KOPT-K1 (cell line): ENCODE measurements around the gene BRAT1.

ENCODE experiments used
- H3K27ac ChIP-seq: fragments of 200-600 bp; sonication (generic); 2 replicates; pipeline ENCODE4 v1.5.1; 2016; ENCODE audit warnings: antibody characterized with exemption, mild to moderate bottlenecking, low read depth, low read length; ENCODE audit not compliant: poor library complexity, severe bottlenecking
- H3K36me3 ChIP-seq: fragments of 200-600 bp; sonication (generic); 2 replicates; pipeline ENCODE4 v1.5.1; 2017; ENCODE audit warnings: antibody characterized with exemption, mild to moderate bottlenecking, low read length, moderate library complexity; ENCODE audit not compliant: insufficient read depth
- H3K9me3 ChIP-seq: fragments of 200-600 bp; sonication (generic); 2 replicates; pipeline ENCODE4 v1.5.1; 2017; ENCODE audit warnings: antibody characterized with exemption, low read length, mild to moderate bottlenecking; ENCODE audit not compliant: insufficient read depth, poor library complexity, severe bottlenecking

BRAT1 gene

DNA sequence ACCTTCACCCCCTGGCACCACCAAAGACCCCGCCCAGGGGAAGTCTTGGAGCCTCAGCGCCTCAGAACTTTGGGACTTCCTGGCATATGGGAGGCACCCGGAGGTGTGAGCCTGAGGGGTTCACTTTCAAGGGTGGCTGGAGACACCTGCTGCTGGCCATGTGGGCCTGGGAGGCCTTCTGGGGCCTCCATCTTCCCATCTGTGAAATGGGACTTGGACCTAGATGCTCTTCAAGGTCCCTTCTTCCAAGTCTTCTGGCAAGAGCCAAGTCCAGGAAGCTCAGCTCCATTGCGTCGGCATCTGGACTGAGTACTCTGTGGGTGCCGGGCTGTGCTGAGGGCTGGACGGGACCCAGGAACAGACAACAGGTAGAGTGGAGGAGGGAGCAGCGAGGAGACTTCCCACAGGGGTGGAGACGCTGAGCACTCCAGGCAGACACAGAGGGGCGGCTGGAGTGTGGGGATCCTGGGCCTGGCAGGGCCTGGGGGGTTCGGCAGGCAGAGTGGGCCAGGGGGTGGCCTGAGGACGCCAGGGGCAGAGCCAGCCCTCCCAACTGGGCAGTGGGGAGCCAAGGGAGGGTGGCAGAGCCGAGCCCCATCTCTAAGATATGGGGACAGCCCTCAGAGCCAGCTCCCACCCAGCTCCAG, 45.1 kb downstream of the BRAT1 start:
- Histone ChIP-seq H3K36me3 (no peaks in the 10 kb centered on the region), H3K9me3 (no peaks in the 10 kb centered on the region), H3K27ac (no peak overlapping the region)

DNA sequence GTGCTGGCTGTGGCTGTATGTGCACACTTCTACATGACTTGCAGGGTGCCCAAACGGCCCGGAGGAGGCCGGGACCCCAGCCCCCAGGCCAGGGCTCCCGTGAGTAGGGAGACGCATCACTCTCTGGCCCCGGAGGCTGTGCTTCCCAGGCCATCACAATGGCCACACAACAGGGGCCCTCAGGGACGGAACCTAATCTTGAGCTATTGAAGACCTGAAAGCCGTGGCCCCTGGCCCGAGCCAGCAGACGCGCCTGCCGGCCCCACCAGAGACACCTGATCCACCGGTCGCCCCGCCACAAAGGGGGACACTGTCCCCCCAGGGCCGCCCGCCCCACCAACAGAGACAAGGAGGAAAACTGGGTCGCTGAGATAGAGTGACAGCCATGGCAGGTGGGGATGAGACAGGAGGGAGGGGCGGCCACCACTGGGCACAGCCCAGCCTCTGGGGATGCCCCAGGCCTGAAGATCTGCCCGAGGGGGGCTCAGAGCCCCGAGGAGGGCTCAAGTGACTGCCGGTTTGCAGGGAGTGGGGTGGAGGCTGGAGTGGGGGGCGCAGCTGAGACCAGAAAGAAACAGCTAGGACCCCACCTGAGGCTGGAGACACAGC, 45.9 kb downstream of the BRAT1 start:
- no peaks in the 10 kb centered on the region for H3K9me3 ChIP-seq
- H3K36me3 ChIP-seq: no peaks in the 10 kb centered on the region
- H3K27ac ChIP-seq: peak overlapping the region; percentile 5

DNA sequence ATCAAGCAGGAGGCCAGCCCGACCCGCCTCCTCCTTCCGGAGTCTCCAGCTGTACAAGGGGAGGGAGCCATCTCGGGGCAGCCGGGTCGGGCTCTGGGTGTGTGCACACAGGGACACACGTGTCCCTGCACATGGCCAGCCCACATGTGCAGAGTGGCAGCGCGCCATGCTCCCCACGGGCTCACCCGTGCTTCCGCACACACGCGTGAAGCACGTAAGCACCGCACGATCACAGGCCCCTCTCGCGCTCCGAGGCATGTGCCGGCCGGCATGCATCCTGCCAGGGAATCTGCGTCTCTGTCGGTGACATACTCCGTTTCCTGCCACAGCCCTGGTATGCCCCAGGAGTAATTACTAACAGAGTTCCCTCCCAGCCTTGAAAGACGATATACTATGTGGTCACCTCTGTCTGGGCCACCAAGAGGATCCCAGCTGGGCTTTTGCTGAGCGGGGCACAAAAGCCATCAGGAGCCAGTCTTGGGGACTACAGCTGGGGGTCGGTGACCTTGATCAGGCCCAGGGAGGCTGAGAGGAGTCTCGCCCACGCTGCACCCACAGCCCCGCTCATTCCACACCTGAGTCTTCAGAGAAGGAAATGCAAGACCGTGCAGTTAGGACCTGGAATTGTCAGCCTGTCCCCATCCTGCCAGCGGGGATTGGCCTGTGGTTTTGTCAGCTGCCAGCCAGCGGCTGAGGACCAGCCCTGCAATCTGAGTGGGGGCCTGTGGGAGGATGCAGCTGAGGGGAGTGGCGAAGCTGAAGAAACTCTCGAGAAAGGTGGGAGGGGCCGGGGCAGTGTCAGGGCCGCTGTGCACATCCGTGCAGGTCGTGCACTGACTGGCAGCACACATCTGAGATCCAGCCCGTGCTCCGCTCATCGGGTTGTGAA, 46.8 kb downstream of the BRAT1 start:
- H3K9me3 ChIP-seq: no peaks in the 10 kb centered on the region
- peak overlapping the region; percentile 5 for H3K27ac ChIP-seq
- H3K36me3 ChIP-seq: no peaks in the 10 kb centered on the region

DNA sequence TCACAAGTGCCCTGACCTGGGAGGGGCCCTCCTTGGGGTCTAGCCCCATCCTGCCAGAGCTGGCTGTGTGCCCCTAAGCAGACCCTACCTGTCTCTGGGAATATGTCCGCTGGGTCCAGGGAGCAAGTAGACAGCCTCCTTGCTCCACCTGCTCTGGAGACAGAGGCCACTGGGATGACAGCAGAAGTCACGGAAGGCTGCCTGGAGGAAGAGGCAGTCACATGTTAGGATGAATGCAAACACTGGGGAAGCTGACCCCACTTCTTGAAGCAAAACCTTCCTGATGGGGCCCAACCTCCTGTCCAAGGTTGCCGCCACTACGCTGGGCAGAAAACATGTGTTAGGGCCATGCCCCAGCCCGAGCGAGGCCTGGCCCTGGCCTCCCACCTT, 47.4 kb downstream of the BRAT1 start:
- Histone ChIP-seq H3K9me3 (no peaks in the 10 kb centered on the region), H3K27ac (no peak overlapping the region), H3K36me3 (no peaks in the 10 kb centered on the region)

DNA sequence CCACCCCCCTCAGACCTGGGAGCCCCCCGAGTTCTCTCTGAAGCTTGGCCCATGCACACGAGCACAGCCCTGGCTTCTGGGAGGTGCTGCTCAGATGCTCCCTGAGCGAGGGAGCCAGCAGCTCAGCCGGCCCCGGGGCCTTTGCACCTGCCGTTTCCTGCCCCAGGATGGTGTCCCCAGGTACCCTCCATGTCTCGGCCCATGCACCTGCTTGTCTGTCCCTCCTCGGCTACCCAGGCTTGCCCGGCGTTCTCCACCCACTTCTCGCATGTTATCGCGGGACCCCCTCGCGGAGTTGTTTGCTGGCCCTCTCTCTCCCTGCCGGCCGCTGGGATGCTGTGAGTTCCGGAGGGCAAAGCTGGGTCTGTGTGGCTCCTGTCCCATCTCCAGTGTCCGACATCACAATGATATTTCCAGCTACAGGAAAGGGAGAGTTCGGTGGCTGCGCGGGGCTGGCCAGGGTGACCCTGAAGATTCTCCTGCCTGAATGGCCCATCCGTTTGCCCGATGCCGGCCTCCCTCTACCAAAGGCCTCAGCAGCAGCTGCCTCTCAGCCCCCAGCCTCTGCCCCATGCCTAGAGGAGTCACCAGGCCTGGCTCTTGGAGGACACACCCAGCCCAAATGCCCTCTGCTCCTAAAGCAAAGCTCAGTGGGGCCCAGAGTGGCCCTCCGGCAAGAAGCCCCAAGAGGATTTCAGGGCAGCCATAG, 48.0 kb downstream of the BRAT1 start:
- Histone ChIP-seq H3K9me3 (no peaks in the 10 kb centered on the region), H3K27ac (no peak overlapping the region), H3K36me3 (no peaks in the 10 kb centered on the region)

DNA sequence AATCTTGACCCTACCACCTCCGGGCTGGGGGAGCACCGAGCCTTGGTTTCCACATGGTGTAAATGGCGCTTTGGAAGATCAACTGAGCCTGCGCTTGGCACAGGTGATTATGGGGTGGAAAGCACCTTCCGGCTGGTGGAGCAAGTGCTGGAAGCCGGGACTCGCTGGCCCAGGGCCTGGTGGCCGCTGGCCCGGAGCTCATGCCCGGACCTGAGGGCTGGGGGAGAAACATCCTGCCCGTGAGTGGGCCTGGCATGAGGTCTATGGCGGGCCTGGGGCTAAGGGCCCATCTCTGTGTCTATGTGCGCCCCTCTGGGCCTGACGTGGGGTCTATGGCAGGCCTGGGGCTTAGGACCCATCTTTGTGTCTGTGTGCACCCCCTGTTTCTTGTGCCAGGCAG, 49.9 kb downstream of the BRAT1 start:
- Histone ChIP-seq H3K27ac (no peak overlapping the region), H3K9me3 (no peaks in the 10 kb centered on the region), H3K36me3 (no peaks in the 10 kb centered on the region)

DNA sequence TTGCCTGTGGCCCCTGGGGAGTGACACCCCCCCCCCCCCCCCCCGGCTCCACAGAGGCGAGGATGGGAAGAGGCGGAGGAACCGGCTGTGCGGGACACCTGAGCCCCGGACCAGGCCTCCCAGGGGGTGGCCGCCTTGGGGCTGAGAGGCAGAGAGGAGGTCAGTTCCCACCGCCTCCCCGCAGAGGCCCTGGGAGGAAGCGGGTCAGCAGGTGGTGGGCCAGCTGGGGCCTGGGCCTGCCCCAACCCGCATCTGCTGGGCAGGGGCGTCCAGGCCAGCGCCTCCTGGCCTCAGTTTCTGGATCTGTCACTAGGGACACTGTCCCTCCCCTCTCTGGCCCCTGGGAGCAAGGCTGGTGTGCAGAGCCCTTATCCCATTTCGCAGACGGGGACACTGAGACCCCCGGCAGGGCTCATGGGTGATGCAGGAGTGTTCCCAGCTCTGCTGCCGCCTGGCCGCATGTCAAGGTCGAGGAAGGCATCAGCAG, 50.4 kb downstream of the BRAT1 start:
- H3K9me3 ChIP-seq: no peaks in the 10 kb centered on the region
- no peaks in the 10 kb centered on the region for H3K36me3 ChIP-seq
- H3K27ac ChIP-seq: no peak overlapping the region

DNA sequence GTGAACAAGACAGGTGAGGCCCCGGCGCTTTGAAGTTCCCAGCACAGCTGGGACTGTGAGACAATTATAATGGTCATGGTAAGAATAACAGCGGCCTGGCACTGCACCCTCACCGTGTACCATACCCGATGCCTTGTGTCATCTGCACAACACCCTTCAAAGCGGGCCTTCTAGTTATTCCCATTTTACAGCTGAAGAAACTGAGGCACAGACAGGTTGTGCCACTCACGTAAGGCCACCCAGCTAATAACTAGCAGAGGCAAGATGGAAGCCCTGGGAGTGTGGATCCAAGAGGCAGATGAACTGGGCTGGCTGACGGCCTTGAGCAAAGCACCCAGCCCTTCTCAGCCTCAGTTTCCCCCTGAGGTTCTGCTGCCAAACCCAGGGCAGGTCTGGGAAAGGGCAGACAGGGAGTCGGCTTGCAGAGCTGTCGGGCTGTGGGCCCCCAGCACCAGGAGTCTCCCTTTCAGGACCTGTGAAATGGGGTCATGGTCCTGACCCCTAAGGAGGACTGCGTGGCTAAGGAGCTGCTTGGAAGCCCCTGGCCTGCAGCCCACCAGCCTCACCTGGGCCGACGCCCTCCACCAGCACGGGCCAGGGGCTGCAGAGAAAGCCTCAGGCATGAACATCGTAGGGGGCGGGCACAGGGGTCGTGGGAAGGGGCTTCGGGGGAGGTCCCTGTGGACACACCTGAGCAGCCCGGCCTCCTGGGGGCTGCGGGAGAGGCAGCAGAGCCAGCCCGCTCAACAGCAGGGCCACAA, 51.0 kb downstream of the BRAT1 start:
- Histone ChIP-seq H3K27ac (peak overlapping the region; percentile 15), H3K36me3 (no peaks in the 10 kb centered on the region), H3K9me3 (no peaks in the 10 kb centered on the region)

DNA sequence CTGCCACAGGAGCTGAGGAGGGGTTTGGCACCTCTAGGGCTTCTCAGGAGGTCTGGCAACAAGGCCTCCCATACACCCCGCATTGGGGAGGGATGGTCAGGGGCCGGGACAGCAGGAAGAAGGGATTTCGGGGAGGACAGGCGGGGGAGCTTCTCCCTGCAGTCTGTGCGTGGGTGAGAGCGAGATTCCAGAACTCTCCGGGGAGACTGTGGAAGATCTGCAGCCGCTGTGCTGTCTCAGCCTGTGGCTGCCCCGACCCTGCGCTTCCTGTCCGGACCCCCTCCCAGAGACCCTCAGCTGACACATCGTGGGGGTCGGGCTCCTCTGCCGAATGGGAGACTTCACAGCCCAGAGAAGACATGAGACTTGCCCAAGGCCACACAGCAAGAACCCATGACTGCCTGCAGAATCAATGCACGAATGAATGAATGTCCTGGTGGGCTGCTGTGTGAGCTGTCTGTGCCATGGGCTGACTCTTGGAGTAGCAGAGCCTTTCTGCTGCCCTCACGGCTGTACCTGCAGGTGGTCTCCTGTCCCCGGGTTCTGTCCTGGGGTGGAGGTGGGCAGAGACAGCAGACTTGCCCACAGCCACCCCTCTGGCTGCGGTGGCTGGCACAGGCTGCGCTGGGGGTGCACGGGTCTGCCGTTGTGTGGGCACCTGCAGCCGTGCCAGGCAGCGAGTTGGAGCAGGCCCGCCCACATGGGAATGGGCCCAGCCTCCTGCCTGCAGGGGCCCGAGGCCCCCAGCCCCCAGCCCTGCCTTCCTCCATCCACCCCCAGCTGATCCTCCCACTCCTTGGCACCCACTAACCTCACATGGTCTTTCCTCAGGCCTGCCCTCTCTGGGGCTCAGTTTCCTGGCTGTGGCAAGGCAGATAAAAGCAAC, 52.0 kb downstream of the BRAT1 start:
- Histone ChIP-seq H3K27ac (peak overlapping the region; percentile 15), H3K36me3 (no peaks in the 10 kb centered on the region), H3K9me3 (no peaks in the 10 kb centered on the region)

DNA sequence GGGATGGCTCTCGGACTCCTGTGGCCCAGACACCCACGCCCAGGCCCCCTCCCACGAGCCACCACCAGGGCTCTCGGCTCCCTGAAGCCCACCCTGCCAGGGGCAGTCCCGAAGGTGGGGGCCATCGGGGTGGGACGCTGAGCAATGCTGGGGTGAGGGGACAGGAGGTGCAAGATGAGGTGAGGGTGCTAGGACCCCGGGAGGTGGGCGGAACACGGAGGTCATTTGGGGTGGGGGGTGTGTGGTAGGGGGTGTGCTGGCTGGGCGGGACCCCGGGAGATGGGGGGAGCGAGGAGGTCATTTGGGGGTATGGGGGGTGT, 52.7 kb downstream of the BRAT1 start:
- no peaks in the 10 kb centered on the region for H3K36me3 ChIP-seq
- H3K9me3 ChIP-seq: no peaks in the 10 kb centered on the region
- no peak overlapping the region for H3K27ac ChIP-seq

DNA sequence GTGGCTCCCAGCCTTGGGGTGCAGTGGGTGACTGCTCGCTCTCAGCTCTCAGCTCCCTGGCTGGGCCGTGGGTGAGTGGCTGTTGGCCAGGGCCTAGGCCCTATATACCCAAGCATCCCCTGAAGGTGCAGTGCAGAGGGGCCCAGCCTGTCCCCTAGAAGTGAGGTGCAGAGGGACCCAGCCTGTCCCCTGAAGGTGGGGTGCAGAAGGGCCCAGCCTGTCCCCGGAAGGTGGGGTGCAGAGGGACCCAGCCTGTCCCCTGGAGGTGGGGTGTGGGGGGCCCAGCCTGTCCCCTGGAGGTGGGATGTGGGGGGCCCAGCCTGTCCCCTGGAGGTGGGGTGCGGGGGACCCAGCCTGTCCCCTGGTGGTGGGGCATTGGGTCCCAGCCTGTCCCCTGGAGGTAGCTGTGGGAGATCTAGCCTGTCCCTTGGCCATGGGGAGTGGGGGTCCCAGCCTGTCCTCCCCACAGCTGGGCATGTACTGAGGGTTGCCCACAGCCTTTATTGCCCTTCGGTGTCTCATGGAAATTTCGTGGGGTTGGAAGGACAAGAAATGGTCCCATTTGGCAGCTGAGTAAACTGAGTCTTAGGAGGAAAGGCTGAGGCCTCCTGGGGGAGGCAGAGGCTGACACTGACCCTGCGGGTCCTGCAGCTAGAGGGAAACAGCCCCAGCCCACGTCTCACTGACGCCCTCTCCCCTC, 53.2 kb downstream of the BRAT1 start:
- H3K36me3 ChIP-seq: no peaks in the 10 kb centered on the region
- no peaks in the 10 kb centered on the region for H3K9me3 ChIP-seq
- no peak overlapping the region for H3K27ac ChIP-seq

DNA sequence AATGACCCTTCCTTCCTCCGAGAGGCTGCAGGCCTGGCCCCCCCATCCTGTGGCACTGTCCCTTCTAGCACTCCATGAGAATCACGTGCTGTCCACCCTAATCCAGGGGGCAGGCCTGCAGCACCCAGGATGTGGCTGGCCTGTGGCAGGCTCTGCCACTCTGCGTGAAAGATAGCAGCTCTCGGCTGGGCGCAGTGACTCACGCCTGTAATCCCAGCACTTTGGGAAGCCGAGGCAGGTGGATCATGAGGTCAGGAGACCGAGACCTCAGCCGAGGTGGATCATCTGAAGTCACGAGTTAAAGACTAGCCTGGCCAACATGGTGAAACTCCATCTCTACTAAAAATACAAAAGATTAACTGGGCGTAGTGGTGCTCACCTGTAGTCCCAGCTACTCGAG, 54.6 kb downstream of the BRAT1 start:
- Histone ChIP-seq H3K27ac (no peak overlapping the region), H3K9me3 (no peaks in the 10 kb centered on the region), H3K36me3 (no peaks in the 10 kb centered on the region)

DNA sequence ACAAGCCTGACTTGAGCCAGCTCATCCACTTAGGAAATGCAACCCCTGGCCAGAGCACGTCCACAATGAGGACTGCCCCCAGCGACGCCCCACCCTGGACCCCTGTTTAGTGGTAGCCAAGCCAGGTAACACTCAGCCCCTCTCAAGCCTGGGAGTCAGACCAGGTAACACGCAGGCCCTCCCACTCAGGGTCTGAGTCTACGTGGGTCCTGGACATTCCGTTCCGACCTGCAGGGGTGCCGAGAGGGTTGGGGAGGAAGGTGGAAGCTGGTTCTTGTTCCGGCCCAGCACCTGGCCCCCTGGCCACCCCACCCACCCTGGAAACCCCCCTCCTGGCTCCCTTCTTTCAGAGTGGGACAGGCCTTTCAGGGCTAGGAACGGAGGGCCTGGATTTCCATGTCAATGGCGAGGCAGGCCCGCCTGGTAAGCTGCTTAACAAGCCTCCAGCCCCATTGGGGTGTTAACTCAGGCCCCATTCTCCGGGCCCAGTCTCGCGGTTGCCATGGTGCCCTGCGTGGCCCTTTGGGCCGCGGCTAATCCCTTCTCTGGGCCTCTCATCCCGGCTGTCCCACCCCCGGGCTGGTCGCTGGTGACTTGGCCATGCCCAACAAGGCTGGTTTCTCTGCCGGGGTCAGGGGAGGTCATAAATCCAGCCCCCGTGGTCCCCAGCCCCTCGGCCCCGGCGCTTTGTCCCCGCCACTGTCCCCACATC, 55.4 kb downstream of the BRAT1 start:
- no peaks in the 10 kb centered on the region for H3K9me3 ChIP-seq
- no peak overlapping the region for H3K27ac ChIP-seq
- H3K36me3 ChIP-seq: no peaks in the 10 kb centered on the region
